H9 (cell line): ENCODE results near the gene RSU1. TPM values are rescaled to one million over a fixed set of nuclear protein-coding genes. Genes with fewer than 3 reads are reported as not detected.

Experiments
- DNase-seq: peaks from one replicate; pipeline ENCODE4 v3.0.0-alpha.2; 2017
- H2AFZ ChIP-seq: one replicate; pipeline ENCODE4 v1.6.1; 2013; ENCODE audit warnings: mild to moderate bottlenecking, low read length, control low read depth, moderate library complexity
- H2AK5ac ChIP-seq: 2 replicates; pipeline ENCODE4 v1.6.1; 2013; ENCODE audit warnings: low read length, control low read depth, mixed read lengths; ENCODE audit not compliant: insufficient read length
- H2BK120ac ChIP-seq: one replicate; pipeline ENCODE4 v1.6.1; 2013; ENCODE audit warnings: low read depth, mild to moderate bottlenecking, low read length, control low read depth, inconsistent platforms; ENCODE audit not compliant: poor library complexity, severe bottlenecking
- H2BK12ac ChIP-seq: 2 replicates; pipeline ENCODE4 v1.6.1; 2013; ENCODE audit warnings: low read length, control low read depth, mixed read lengths, low read depth; ENCODE audit not compliant: insufficient read length
- H2BK15ac ChIP-seq: 2 replicates; pipeline ENCODE4 v1.6.1; 2013; ENCODE audit warnings: low read depth, low read length, control low read depth
- H2BK20ac ChIP-seq: one replicate; pipeline ENCODE4 v1.6.1; 2013; ENCODE audit warnings: low read depth, mild to moderate bottlenecking, low read length, control low read depth, inconsistent platforms; ENCODE audit not compliant: poor library complexity, severe bottlenecking
- H2BK5ac ChIP-seq: 2 replicates; pipeline ENCODE4 v1.6.1; 2013; ENCODE audit warnings: low read length, control low read depth, mixed read lengths; ENCODE audit not compliant: insufficient read length
- H3K14ac ChIP-seq: 2 replicates; pipeline ENCODE4 v1.6.1; 2013; ENCODE audit warnings: low read length, control low read depth; ENCODE audit not compliant: insufficient read depth
- H3K18ac ChIP-seq: 2 replicates; pipeline ENCODE4 v1.6.1; 2013; ENCODE audit warnings: low read depth, mild to moderate bottlenecking, mixed read lengths, low read length, control low read depth; ENCODE audit not compliant: insufficient read length
- H3K23ac ChIP-seq: 2 replicates; pipeline ENCODE4 v1.6.1; 2013; ENCODE audit warnings: low read length, control low read depth, mixed read lengths, low read depth; ENCODE audit not compliant: insufficient read length
- H3K23me2 ChIP-seq: 2 replicates; pipeline ENCODE4 v1.6.1; 2013; ENCODE audit warnings: low read depth, mild to moderate bottlenecking, mixed read lengths, low read length, control low read depth; ENCODE audit not compliant: insufficient read length, poor library complexity, severe bottlenecking
- H3K27ac ChIP-seq: 2 replicates; pipeline ENCODE4 v1.5.1; 2013; ENCODE audit warnings: low read length, control low read depth, mixed read lengths, low read depth; ENCODE audit not compliant: insufficient read length
- H3K27me3 ChIP-seq: 2 replicates; pipeline ENCODE4 v1.6.1; 2013; ENCODE audit warnings: low read length, control low read depth, inconsistent platforms; ENCODE audit not compliant: insufficient read depth
- H3K4ac ChIP-seq: 2 replicates; pipeline ENCODE4 v1.6.1; 2013; ENCODE audit warnings: low read depth, mild to moderate bottlenecking, control low read depth, inconsistent platforms, low read length, moderate library complexity
- H3K4me1 ChIP-seq: 2 replicates; pipeline ENCODE4 v1.6.1; 2013; ENCODE audit warnings: low read length, control low read depth, inconsistent platforms; ENCODE audit not compliant: insufficient read depth
- H3K4me2 ChIP-seq: 2 replicates; pipeline ENCODE4 v1.6.1; 2013; ENCODE audit warnings: low read length, control low read depth, mixed read lengths; ENCODE audit not compliant: insufficient read length, insufficient read depth
- H3K56ac ChIP-seq: 2 replicates; pipeline ENCODE4 v1.6.1; 2013; ENCODE audit warnings: low read depth, mild to moderate bottlenecking, mixed read lengths, low read length, control low read depth; ENCODE audit not compliant: insufficient read length
- H3K79me1 ChIP-seq: 2 replicates; pipeline ENCODE4 v1.6.1; 2013; ENCODE audit warnings: low read depth, mild to moderate bottlenecking, moderate library complexity, low read length, control low read depth, inconsistent platforms; ENCODE audit not compliant: insufficient read depth, poor library complexity, severe bottlenecking
- H3K79me2 ChIP-seq: 2 replicates; pipeline ENCODE4 v1.6.1; 2013; ENCODE audit warnings: low read length, control low read depth, inconsistent platforms; ENCODE audit not compliant: insufficient read depth
- H3K9ac ChIP-seq: 2 replicates; pipeline ENCODE4 v1.6.1; 2013; ENCODE audit warnings: low read length, control low read depth, mixed read lengths; ENCODE audit not compliant: insufficient read length; ENCODE audit errors: extremely low read depth
- H3K9me3 ChIP-seq: one replicate; pipeline ENCODE4 v1.6.1; 2013; ENCODE audit warnings: low read depth, low read length, inconsistent platforms; ENCODE audit not compliant: control insufficient read depth
- H3T11ph ChIP-seq: one replicate; pipeline ENCODE4 v1.6.1; 2013; ENCODE audit warnings: mild to moderate bottlenecking, low read length, control low read depth, inconsistent platforms
- H4K20me1 ChIP-seq: one replicate; pipeline ENCODE4 v1.6.1; 2013; ENCODE audit not compliant: control insufficient read depth, insufficient read length, insufficient read depth
- H4K5ac ChIP-seq: 2 replicates; pipeline ENCODE4 v1.6.1; 2013; ENCODE audit warnings: low read depth, mild to moderate bottlenecking, mixed read lengths, low read length, control low read depth; ENCODE audit not compliant: insufficient read length
- H4K8ac ChIP-seq: replicated peaks from 2 replicates; pipeline ENCODE4 v1.6.1; 2013; ENCODE audit warnings: low read length, control low read depth, mixed read lengths, low read depth; ENCODE audit not compliant: insufficient read length
- H4K91ac ChIP-seq: 2 replicates; pipeline ENCODE4 v1.6.1; 2013; ENCODE audit warnings: low read depth, mild to moderate bottlenecking, moderate library complexity, mixed read lengths, low read length, control low read depth; ENCODE audit not compliant: insufficient read length
- H3K27ac Mint-ChIP-seq, 3 experiments: 2 replicates in 2 of 3; 3 replicates in 1 of 3; pipeline ENCODE4 v1.8.0; 2020 to 2021; ENCODE audit warnings: mixed read lengths in 3 of 3, mild to moderate bottlenecking in 1 of 3, moderate library complexity in 1 of 3
- H3K27me3 Mint-ChIP-seq: 2 replicates; pipeline ENCODE4 v1.8.0; 2021; ENCODE audit warnings: low read depth, mild to moderate bottlenecking, moderate library complexity, mixed read lengths
- H3K36me3 Mint-ChIP-seq, 3 experiments: 2 replicates in 2 of 3; 3 replicates in 1 of 3; pipeline ENCODE4 v1.8.0; 2020 to 2021; ENCODE audit warnings: low read depth in 3 of 3, mixed read lengths in 3 of 3; ENCODE audit not compliant: insufficient read depth in 1 of 3
- H3K4me1 Mint-ChIP-seq, 2 experiments: 2 replicates each; pipeline ENCODE4 v1.8.0; 2020; ENCODE audit warnings: mixed read lengths in 2 of 2
- H3K4me3 Mint-ChIP-seq, 2 experiments: 2 replicates in 1 of 2; 3 replicates in 1 of 2; pipeline ENCODE4 v1.8.0; 2020 to 2021; ENCODE audit warnings: mild to moderate bottlenecking in 2 of 2, mixed read lengths in 2 of 2, moderate library complexity in 1 of 2
- H3K9me3 Mint-ChIP-seq, 2 experiments: 2 replicates in 1 of 2; 3 replicates in 1 of 2; pipeline ENCODE4 v1.8.0; 2020; ENCODE audit warnings: mild to moderate bottlenecking in 2 of 2, mixed read lengths in 2 of 2, moderate library complexity in 1 of 2
- CTCF ChIP-seq: fragments of 200-600 bp; sonication (generic); conservative IDR thresholded peaks from 3 replicates; pipeline ENCODE4 v1.8.0; 2021; ENCODE audit warnings: antibody characterized with exemption, mild to moderate bottlenecking
- WGBS: extraction: QIAGEN DNeasy Blood & Tissue Kit; methylation state at CpG from one replicate; pipeline ENCODE4 v1.1.7; 2013; ENCODE audit warnings: missing lambda C conversion rate, low lambda C conversion rate, mixed read lengths; ENCODE audit not compliant: insufficient read length; ENCODE audit errors: extremely low coverage; 5-methylcytosine and 5-hydroxymethylcytosine counted together
- total RNA-seq: library from RNA; stranded (reverse); gene quantifications from 2 replicates; pipeline ENCODE4 v1.2.1, GENCODE V29; 2021

RSU1 gene
- total RNA-seq, 1 experiment from 2014 or later = 59.4 TPM

- H3K23ac ChIP-seq = no peak overlapping the region
- H2BK120ac ChIP-seq = no peak overlapping the region
- Mint-ChIP-seq H3K27me3 (peaks cover 13% of the 10 kb centered on the region), H3K4me1 (peaks cover 9 to 12% of the 10 kb centered on the region in 2 experiments), H3K36me3 (peaks cover 19 to 22% (median 20%) of the 10 kb centered on the region in 3 experiments), H3K27ac (no peak overlapping the region), H3K4me3 (no peak overlapping the region), H3K9me3 (peaks cover 27 to 31% of the 10 kb centered on the region in 2 experiments)
- H3K4ac ChIP-seq = no peak overlapping the region
- H3K27me3 ChIP-seq = no peaks in the 10 kb centered on the region; the same call in 1 of the 2 replicates
- H3K27ac ChIP-seq = no peak overlapping the region
- no peak overlapping the region for H3K56ac ChIP-seq
- no peak overlapping the region for H2AFZ ChIP-seq
- DNase-seq = no peak
- H2AK5ac ChIP-seq = no peak overlapping the region
- no peak overlapping the region for H2BK15ac ChIP-seq
- H2BK5ac ChIP-seq = no peak overlapping the region
- H4K20me1 ChIP-seq = no peaks in the 10 kb centered on the region
- H3K23me2 ChIP-seq = peaks cover 4% of the 10 kb centered on the region
- H3K4me1 ChIP-seq = 0 out of 2 replicates have a peak, but pooled peaks cover 2% of the 10 kb centered on the region
- no peak overlapping the region for H3K4me2 ChIP-seq
- H2BK12ac ChIP-seq = no peak overlapping the region
- no peak overlapping the region for H2BK20ac ChIP-seq
- H3T11ph ChIP-seq = no peak overlapping the region
- no peak overlapping the region for H3K18ac ChIP-seq
- H3K9ac ChIP-seq = no peak overlapping the region
- H4K8ac ChIP-seq = no peak overlapping the region
- H3K14ac ChIP-seq = no peak overlapping the region
- peaks cover 20% of the 10 kb centered on the region for H3K9me3 ChIP-seq
- TF ChIP-seq CTCF = no peak
- H3K79me2 ChIP-seq = no peaks in the 10 kb centered on the region
- no peaks in the 10 kb centered on the region for H3K79me1 ChIP-seq
- H4K5ac ChIP-seq = no peak overlapping the region
- no CpG with 5 or more reads among the region's 1 CpG for WGBS
- H4K91ac ChIP-seq = no peak overlapping the region
Measured at GRCh38 chr10:16820018-16820417, 2.8 kb upstream of the RSU1 start.
